ENCODE results near the gene IL13.

IL13 gene

DNA sequence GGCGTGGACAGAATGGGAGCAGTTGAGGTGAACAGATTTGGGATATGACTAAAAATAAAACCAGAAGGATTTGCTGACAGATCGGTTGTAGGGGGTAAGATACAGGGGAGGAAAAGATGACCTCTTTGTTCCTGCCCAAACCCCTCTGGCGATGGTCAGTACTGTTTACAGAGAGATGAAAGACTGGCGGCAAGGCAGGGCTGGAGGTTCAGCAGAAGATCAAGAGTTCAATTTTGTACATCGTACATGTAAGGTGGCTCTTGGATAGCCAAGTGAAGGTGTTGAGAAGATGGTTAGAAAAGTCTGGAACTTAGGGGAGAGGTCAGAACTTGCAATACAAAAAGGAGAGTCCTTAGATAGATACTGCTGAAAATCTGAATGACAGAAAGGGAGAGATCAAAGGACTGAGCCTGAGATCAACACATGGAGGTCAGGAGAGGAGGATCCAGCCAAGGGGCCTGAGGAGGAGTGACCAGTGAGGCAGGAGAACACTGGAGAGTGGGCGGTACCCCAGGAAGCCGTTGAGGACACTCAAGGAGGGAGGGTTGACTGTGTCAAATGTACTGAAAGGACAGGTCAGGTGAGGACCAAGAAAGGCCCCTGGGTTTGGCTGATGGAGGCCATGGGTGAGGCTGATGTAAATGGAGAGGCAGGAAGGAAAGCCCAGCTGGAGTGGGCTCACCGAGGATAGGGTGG is 23.0 kb downstream of the IL13 start:
- Histone ChIP-seq H4K91ac (ENCODE audit: low read length) (no peak overlapping the region), H2AK5ac (ENCODE audit: low read length, severe bottlenecking) (no peak overlapping the region), H3K9me3 (ENCODE audit: control insufficient read depth, low read length) (no peaks in the 10 kb centered on the region), H3K4me3 (ENCODE audit: insufficient read depth in 1 of 2, low read depth in 1 of 2, low read length in 2 of 2) (no peak overlapping the region), H2BK15ac (ENCODE audit: low read depth, poor library complexity, severe bottlenecking) (no peak overlapping the region), H3K36me3 (ENCODE audit: control insufficient read depth in 1 of 2, insufficient read depth in 2 of 2, low read depth in 1 of 2, low read length in 2 of 2) (no peaks in the 10 kb centered on the region), H4K8ac (ENCODE audit: low read length) (no peak overlapping the region), H3K18ac (ENCODE audit: low read depth in 1 of 2, low read length in 2 of 2) (no peak overlapping the region), H2BK12ac (ENCODE audit: low read length in 2 of 2) (no peak overlapping the region), H3K23ac (ENCODE audit: low read length in 2 of 2) (no peak overlapping the region), H2BK5ac (ENCODE audit: low read depth, low read length, poor library complexity, severe bottlenecking) (no peak overlapping the region), H3K27ac (ENCODE audit: low read length, poor library complexity, severe bottlenecking) (no peak overlapping the region), H2AFZ (ENCODE audit: low read depth, low read length) (no peak overlapping the region), H3K9ac (ENCODE audit: low read length) (no peak overlapping the region), H3K4ac (ENCODE audit: low read depth in 1 of 2, low read length in 2 of 2) (no peak overlapping the region), H3K14ac (ENCODE audit: low read length in 2 of 2) (no peak overlapping the region), H3K79me1 (replicated peaks; ENCODE audit: low read length, poor library complexity, severe bottlenecking) (no peaks in the 10 kb centered on the region), H3K27me3 (ENCODE audit: control insufficient read depth in 1 of 2, insufficient read depth in 1 of 2, low read length in 2 of 2) (peaks cover 0 to 9% of the 10 kb centered on the region in 2 experiments), H2BK120ac (ENCODE audit: low read depth, low read length) (no peak overlapping the region), H3K4me1 (ENCODE audit: control insufficient read depth, insufficient read depth, low read depth, low read length) (peaks cover 6% of the 10 kb centered on the region), H3K4me2 (ENCODE audit: low read length, poor library complexity, severe bottlenecking) (no peak overlapping the region)
- 97% methylated on average over 8 of the region's 8 CpGs for WGBS
- no peak for DNase-seq

DNA sequence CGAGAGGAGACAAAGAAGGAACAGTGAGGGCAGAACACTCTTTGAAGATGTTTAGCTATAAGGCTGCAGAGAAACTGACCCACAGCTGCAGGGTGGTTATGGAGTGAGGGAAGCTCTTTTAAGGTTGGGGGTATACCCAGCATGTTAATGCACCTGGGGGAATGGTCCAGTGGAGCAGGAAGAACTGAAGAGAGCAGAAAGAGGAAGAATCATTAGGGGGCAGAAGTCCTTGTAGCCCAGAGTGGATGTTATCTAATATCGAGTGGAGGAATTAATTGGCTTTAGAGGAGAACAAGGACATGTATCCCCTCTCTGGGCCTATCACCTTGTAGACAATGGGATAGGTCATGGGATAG is 23.5 kb downstream of the IL13 start:
- Histone ChIP-seq H3K14ac (ENCODE audit: low read length in 2 of 2) (no peak overlapping the region), H4K91ac (ENCODE audit: low read length) (no peak overlapping the region), H4K8ac (ENCODE audit: low read length) (no peak overlapping the region), H3K4me2 (ENCODE audit: low read length, poor library complexity, severe bottlenecking) (no peak overlapping the region), H3K79me1 (replicated peaks; ENCODE audit: low read length, poor library complexity, severe bottlenecking) (no peaks in the 10 kb centered on the region), H2BK120ac (ENCODE audit: low read depth, low read length) (no peak overlapping the region), H3K4me1 (ENCODE audit: control insufficient read depth, insufficient read depth, low read depth, low read length) (peaks cover 6% of the 10 kb centered on the region), H2BK5ac (ENCODE audit: low read depth, low read length, poor library complexity, severe bottlenecking) (no peak overlapping the region), H3K27me3 (ENCODE audit: control insufficient read depth in 1 of 2, insufficient read depth in 1 of 2, low read length in 2 of 2) (peaks cover 0 to 9% of the 10 kb centered on the region in 2 experiments), H2AFZ (ENCODE audit: low read depth, low read length) (no peak overlapping the region), H3K4ac (ENCODE audit: low read depth in 1 of 2, low read length in 2 of 2) (no peak overlapping the region), H3K36me3 (ENCODE audit: control insufficient read depth in 1 of 2, insufficient read depth in 2 of 2, low read depth in 1 of 2, low read length in 2 of 2) (no peaks in the 10 kb centered on the region), H3K18ac (ENCODE audit: low read depth in 1 of 2, low read length in 2 of 2) (no peak overlapping the region), H2BK15ac (ENCODE audit: low read depth, poor library complexity, severe bottlenecking) (no peak overlapping the region), H3K9ac (ENCODE audit: low read length) (no peak overlapping the region), H3K4me3 (ENCODE audit: insufficient read depth in 1 of 2, low read depth in 1 of 2, low read length in 2 of 2) (no peak overlapping the region), H3K27ac (ENCODE audit: low read length, poor library complexity, severe bottlenecking) (no peak overlapping the region), H3K23ac (ENCODE audit: low read length in 2 of 2) (no peak overlapping the region), H2AK5ac (ENCODE audit: low read length, severe bottlenecking) (no peak overlapping the region), H3K9me3 (ENCODE audit: control insufficient read depth, low read length) (no peaks in the 10 kb centered on the region), H2BK12ac (ENCODE audit: low read length in 2 of 2) (no peak overlapping the region)
- no peak for DNase-seq
- 99% methylated on average over 2 of the region's 2 CpGs for WGBS

DNA sequence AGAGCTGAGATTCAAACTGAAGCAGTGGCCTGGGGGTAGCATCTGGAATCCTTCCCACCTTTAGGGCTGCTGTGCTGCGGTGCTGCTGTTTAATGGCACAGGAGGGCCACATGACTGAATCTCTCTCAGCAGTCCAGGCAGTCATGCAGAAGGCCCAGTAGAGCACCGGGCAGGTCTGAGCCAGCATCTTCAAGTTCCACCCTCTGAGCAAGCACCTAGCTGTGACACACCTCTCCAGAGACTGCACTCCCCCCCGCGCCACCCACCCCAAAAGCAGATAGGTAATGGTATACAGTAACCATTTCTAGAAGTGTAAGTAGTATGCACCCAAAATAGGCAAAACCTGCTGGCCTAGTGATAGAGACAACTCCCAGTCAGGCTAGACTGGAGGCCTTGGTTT is 24.0 kb downstream of the IL13 start:
- no peak overlapping the region for H3K9ac ChIP-seq (ENCODE audit: low read length)
- no peaks in the 10 kb centered on the region for H3K9me3 ChIP-seq (ENCODE audit: control insufficient read depth, low read length)
- no peak overlapping the region for H3K4me2 ChIP-seq (ENCODE audit: low read length, poor library complexity, severe bottlenecking)
- no peak overlapping the region for H2BK5ac ChIP-seq (ENCODE audit: low read depth, low read length, poor library complexity, severe bottlenecking)
- H3K27me3 ChIP-seq (ENCODE audit: control insufficient read depth in 1 of 2, insufficient read depth in 1 of 2, low read length in 2 of 2): peaks cover 0 to 9% of the 10 kb centered on the region in 2 experiments
- no peak overlapping the region for H2AK5ac ChIP-seq (ENCODE audit: low read length, severe bottlenecking)
- no peaks in the 10 kb centered on the region for H3K36me3 ChIP-seq (ENCODE audit: control insufficient read depth in 1 of 2, insufficient read depth in 2 of 2, low read depth in 1 of 2, low read length in 2 of 2)
- no peak overlapping the region for H2BK120ac ChIP-seq (ENCODE audit: low read depth, low read length)
- H2AFZ ChIP-seq (ENCODE audit: low read depth, low read length): no peak overlapping the region
- H3K23ac ChIP-seq (ENCODE audit: low read length in 2 of 2): no peak overlapping the region
- no peak for DNase-seq
- H2BK12ac ChIP-seq (ENCODE audit: low read length in 2 of 2): no peak overlapping the region
- H3K4ac ChIP-seq (ENCODE audit: low read depth in 1 of 2, low read length in 2 of 2): no peak overlapping the region
- no peak overlapping the region for H3K4me3 ChIP-seq (ENCODE audit: insufficient read depth in 1 of 2, low read depth in 1 of 2, low read length in 2 of 2)
- no peak overlapping the region for H4K8ac ChIP-seq (ENCODE audit: low read length)
- no peak overlapping the region for H3K14ac ChIP-seq (ENCODE audit: low read length in 2 of 2)
- H4K91ac ChIP-seq (ENCODE audit: low read length): no peak overlapping the region
- no peak overlapping the region for H2BK15ac ChIP-seq (ENCODE audit: low read depth, poor library complexity, severe bottlenecking)
- 100% methylated on average over 2 of the region's 4 CpGs for WGBS
- H3K18ac ChIP-seq (ENCODE audit: low read depth in 1 of 2, low read length in 2 of 2): no peak overlapping the region
- no peaks in the 10 kb centered on the region for H3K79me1 ChIP-seq (replicated peaks; ENCODE audit: low read length, poor library complexity, severe bottlenecking)
- H3K27ac ChIP-seq (ENCODE audit: low read length, poor library complexity, severe bottlenecking): no peak overlapping the region
- H3K4me1 ChIP-seq (ENCODE audit: control insufficient read depth, insufficient read depth, low read depth, low read length): peaks cover 6% of the 10 kb centered on the region

DNA sequence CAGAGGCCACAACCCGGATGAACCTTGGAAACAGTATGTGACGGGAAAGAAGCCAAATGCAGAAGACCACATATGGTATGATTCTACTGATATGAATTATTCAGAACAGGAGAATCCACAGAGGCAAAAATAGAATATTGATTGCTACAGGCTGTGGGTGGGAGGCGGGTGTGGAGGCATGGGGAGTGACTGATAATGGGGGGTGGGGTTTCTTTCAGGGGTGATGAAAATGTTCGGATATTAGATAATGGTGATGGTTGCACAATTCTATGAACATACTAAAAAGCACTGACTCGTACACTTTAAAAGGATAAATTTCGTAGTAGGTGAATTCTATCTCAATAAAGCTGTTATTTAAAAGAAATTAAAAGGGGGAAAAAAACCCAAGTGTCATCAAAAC is 26.5 kb downstream of the IL13 start:
- Histone ChIP-seq H3K27me3 (ENCODE audit: control insufficient read depth in 1 of 2, insufficient read depth in 1 of 2, low read length in 2 of 2) (peaks cover 0 to 3% of the 10 kb centered on the region in 2 experiments), H2BK120ac (ENCODE audit: low read depth, low read length) (no peak overlapping the region), H2BK5ac (ENCODE audit: low read depth, low read length, poor library complexity, severe bottlenecking) (no peak overlapping the region), H3K9me3 (ENCODE audit: control insufficient read depth, low read length) (no peaks in the 10 kb centered on the region), H2BK15ac (ENCODE audit: low read depth, poor library complexity, severe bottlenecking) (no peak overlapping the region), H3K4ac (ENCODE audit: low read depth in 1 of 2, low read length in 2 of 2) (no peak overlapping the region), H2AFZ (ENCODE audit: low read depth, low read length) (no peak overlapping the region), H4K91ac (ENCODE audit: low read length) (no peak overlapping the region), H3K27ac (ENCODE audit: low read length, poor library complexity, severe bottlenecking) (no peak overlapping the region), H4K8ac (ENCODE audit: low read length) (no peak overlapping the region), H3K9ac (ENCODE audit: low read length) (no peak overlapping the region), H3K4me3 (ENCODE audit: insufficient read depth in 1 of 2, low read depth in 1 of 2, low read length in 2 of 2) (no peak overlapping the region), H3K14ac (ENCODE audit: low read length in 2 of 2) (no peak overlapping the region), H3K23ac (ENCODE audit: low read length in 2 of 2) (no peak overlapping the region), H3K79me1 (replicated peaks; ENCODE audit: low read length, poor library complexity, severe bottlenecking) (no peaks in the 10 kb centered on the region), H2AK5ac (ENCODE audit: low read length, severe bottlenecking) (no peak overlapping the region), H2BK12ac (ENCODE audit: low read length in 2 of 2) (no peak overlapping the region), H3K36me3 (ENCODE audit: control insufficient read depth in 1 of 2, insufficient read depth in 2 of 2, low read depth in 1 of 2, low read length in 2 of 2) (no peaks in the 10 kb centered on the region), H3K4me2 (ENCODE audit: low read length, poor library complexity, severe bottlenecking) (no peak overlapping the region), H3K18ac (ENCODE audit: low read depth in 1 of 2, low read length in 2 of 2) (no peak overlapping the region), H3K4me1 (ENCODE audit: control insufficient read depth, insufficient read depth, low read depth, low read length) (no peaks in the 10 kb centered on the region)
- DNase-seq: no peak
- 100% methylated on average over 3 of the region's 6 CpGs for WGBS

All from mesenchymal stem cell (in vitro differentiated cells and primary cell).